Measurements from ENCODE around the gene SMG6.

The SMG6 gene

GRCh38 chr17:2065949-2066400, 237.6 kb downstream of the SMG6 start:
- TF ChIP-seq POU6F1 (CRISPR knock-in tag; IDR thresholded peaks at IDR 0.05; ENCODE audit: borderline replicate concordance, low read depth) = no peak
- no peak for TF ChIP-seq CSRNP3 (CRISPR knock-in tag; IDR thresholded peaks at IDR 0.05)
- TF ChIP-seq PPARA (CRISPR knock-in tag; IDR thresholded peaks at IDR 0.05; ENCODE audit: borderline replicate concordance) = no peak
- TF ChIP-seq ARNTL (CRISPR knock-in tag; IDR thresholded peaks at IDR 0.05; ENCODE audit: borderline replicate concordance, low read depth) = no peak
- no peak for TF ChIP-seq ZNF70 (CRISPR knock-in tag; IDR thresholded peaks at IDR 0.05)
- TF ChIP-seq OSR1 (CRISPR knock-in tag; IDR thresholded peaks at IDR 0.05) = no peak
- no peak for TF ChIP-seq ZFP3 (CRISPR knock-in tag; IDR thresholded peaks at IDR 0.05)
- no peak for TF ChIP-seq ESRRG (CRISPR knock-in tag; IDR thresholded peaks at IDR 0.05)
- no peak for TF ChIP-seq CREB5 (CRISPR knock-in tag; IDR thresholded peaks at IDR 0.05; ENCODE audit: low read depth)
- no peak for TF ChIP-seq CSDC2 (CRISPR knock-in tag; IDR thresholded peaks at IDR 0.05)
- no peak for ATAC-seq

- TF ChIP-seq BACH2 (CRISPR knock-in tag; IDR thresholded peaks at IDR 0.05; ENCODE audit: borderline replicate concordance) (no peak), TOX (CRISPR knock-in tag; IDR thresholded peaks at IDR 0.05; ENCODE audit: borderline replicate concordance) (no peak)
- peak; percentile 55 for ATAC-seq
Measured at GRCh38 chr17:2064980-2065785, 238.4 kb downstream of the SMG6 start.

GRCh38 chr17:2064520-2064971, 239.0 kb downstream of the SMG6 start:
- TF ChIP-seq ZNF8 (CRISPR knock-in tag; IDR thresholded peaks at IDR 0.05) (no peak), CREB5 (CRISPR knock-in tag; IDR thresholded peaks at IDR 0.05; ENCODE audit: low read depth) (no peak), ZNF70 (CRISPR knock-in tag; IDR thresholded peaks at IDR 0.05) (no peak), CSRNP3 (CRISPR knock-in tag; IDR thresholded peaks at IDR 0.05) (no peak)

GRCh38 chr17:2064147-2064489, 239.5 kb downstream of the SMG6 start:
- ATAC-seq = no peak
- no peak for TF ChIP-seq ZFP30 (CRISPR knock-in tag; IDR thresholded peaks at IDR 0.05)
- TF ChIP-seq SNAI2 (CRISPR knock-in tag; IDR thresholded peaks at IDR 0.05) = no peak
- TF ChIP-seq CREB5 (CRISPR knock-in tag; IDR thresholded peaks at IDR 0.05; ENCODE audit: low read depth) = no peak
- no peak for TF ChIP-seq CSDC2 (CRISPR knock-in tag; IDR thresholded peaks at IDR 0.05)
- TF ChIP-seq ZNF70 (CRISPR knock-in tag; IDR thresholded peaks at IDR 0.05) = no peak
- no peak for TF ChIP-seq ARNTL (CRISPR knock-in tag; IDR thresholded peaks at IDR 0.05; ENCODE audit: borderline replicate concordance, low read depth)
- TF ChIP-seq ZC3H10 (CRISPR knock-in tag; IDR thresholded peaks at IDR 0.05) = no peak
- no peak for TF ChIP-seq TSHZ2 (CRISPR knock-in tag; IDR thresholded peaks at IDR 0.05)
- TF ChIP-seq TCF4 (CRISPR knock-in tag; IDR thresholded peaks at IDR 0.05; ENCODE audit: borderline replicate concordance) = no peak
- no peak for TF ChIP-seq ISL1 (CRISPR knock-in tag; IDR thresholded peaks at IDR 0.05)
- no peak for TF ChIP-seq PATZ1 (CRISPR knock-in tag; IDR thresholded peaks at IDR 0.05; ENCODE audit: borderline replicate concordance)
- TF ChIP-seq PPARA (CRISPR knock-in tag; IDR thresholded peaks at IDR 0.05; ENCODE audit: borderline replicate concordance) = no peak
- no peak for TF ChIP-seq ZNF565 (CRISPR knock-in tag; conservative IDR thresholded peaks at IDR 0.05; ENCODE audit: low read depth)
- no peak for TF ChIP-seq ZFP3 (CRISPR knock-in tag; IDR thresholded peaks at IDR 0.05)

More at GRCh38 chr17:2064520-2064971, 239.0 kb downstream of the SMG6 start:
- ATAC-seq = no peak
